NOMO-1 treated with DMSO at 0.1 percent for 48 hours (cell line): ENCODE results near the gene MAP3K1.

Experiments
- DNase-seq: peaks from one replicate; lab custom pipeline; 2025; ENCODE audit not compliant: unreplicated experiment; lab: John Stamatoyannopoulos, UW

MAP3K1 gene

DNA sequence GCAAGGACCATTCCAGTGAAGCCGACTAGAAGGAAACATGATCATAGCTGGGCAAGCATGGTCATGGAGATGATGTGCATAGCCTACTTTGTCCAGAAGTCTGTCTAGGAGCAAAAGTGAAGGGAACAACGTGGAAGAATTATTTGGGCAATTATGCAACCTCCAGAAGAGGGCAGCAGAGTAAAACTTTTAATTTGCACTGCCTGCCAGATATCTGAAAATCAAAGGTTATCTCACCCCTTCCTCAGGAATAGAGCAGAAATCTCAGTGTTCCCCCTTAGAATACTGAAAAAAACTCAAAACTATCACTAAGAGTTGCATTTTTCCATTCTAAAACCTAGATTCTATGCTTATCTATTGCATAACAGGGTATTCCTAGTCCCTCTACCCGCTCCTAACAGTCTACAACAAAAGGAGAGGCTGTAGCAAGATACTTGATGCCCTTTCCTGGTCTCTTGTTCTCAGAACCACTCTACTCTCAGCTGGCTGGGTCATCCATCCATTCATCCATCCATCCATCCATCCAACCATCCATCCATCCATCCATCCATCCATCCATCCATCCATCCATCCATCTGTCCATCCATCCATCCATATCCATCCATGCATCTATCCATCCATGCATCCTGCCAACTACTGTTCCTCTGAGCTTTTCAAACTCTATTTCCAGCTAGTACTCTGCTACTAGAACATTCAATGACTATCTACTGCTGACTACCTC lies 85.7 kb downstream of the MAP3K1 start:
- DNase-seq, result peak; percentile 24

DNA sequence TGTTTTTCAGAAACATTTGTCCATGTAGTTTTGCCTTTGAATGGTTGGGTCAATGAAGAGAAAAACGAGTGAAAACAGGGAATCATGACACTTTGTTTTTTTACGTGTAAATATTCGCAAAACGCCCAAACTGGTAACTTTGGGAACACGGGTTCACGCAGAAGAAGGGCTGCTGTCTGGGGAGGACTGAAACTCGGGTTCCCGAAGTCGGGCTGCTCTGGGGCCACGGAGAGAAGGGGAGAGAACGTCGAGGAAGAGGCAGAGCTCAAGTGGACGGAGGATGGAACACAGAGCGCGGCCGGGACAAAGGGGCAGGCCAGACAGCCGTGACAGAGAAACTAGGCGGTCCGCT lies 93.6 kb downstream of the MAP3K1 start:
- DNase-seq, result no peak

DNA sequence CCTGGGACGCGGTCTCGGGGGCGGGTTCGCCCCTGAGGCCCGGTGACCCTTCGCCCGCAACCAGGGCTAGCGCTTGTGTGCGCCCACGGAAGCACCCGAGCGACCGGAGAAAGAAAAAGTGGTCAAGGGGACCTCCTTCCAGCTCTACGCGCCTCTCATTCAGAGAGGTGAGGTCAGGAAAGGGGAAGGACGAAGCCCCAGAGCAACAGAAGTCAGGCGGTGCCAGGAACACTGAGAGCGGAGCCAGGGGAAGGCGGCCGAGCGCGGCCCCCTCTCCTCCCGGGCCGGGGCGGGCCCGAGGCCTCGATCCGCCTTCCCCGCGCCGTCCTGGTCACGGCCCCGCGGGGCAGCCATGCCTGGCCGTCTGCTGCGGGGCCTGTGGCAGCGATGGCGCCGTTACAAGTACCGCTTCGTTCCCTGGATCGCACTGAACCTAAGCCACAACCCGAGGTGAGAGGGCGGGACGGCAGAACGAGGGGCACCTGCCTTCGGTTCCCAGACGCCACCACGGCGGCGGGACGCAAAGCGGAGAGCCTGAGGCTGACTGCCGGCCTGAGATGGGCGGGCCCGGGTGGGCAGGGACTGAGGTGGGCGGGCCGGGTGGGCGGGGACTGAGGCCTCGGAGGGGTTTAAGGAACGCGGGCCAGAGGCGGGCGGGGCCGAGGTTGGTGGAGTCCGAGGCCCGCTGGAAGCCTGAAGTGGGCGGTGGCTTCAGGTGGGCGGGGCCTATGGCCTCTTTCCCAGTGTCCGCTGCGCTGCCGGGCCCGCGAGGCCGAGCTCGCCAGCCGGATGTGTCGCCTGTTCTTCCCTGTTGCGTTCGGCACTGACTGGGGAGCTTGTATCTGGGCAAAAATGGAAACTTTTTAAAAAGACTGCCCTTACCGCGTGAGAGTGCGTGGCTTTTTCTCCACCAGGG lies 94.2 kb downstream of the MAP3K1 start, which contains the start of gene SETD9:
Gene SETD9 (plus strand): TSS at position 303 of the 916 bp plus-strand sequence. CDS start 50 bp downstream, at position 353.
- peak; percentile 94 for DNase-seq

DNA sequence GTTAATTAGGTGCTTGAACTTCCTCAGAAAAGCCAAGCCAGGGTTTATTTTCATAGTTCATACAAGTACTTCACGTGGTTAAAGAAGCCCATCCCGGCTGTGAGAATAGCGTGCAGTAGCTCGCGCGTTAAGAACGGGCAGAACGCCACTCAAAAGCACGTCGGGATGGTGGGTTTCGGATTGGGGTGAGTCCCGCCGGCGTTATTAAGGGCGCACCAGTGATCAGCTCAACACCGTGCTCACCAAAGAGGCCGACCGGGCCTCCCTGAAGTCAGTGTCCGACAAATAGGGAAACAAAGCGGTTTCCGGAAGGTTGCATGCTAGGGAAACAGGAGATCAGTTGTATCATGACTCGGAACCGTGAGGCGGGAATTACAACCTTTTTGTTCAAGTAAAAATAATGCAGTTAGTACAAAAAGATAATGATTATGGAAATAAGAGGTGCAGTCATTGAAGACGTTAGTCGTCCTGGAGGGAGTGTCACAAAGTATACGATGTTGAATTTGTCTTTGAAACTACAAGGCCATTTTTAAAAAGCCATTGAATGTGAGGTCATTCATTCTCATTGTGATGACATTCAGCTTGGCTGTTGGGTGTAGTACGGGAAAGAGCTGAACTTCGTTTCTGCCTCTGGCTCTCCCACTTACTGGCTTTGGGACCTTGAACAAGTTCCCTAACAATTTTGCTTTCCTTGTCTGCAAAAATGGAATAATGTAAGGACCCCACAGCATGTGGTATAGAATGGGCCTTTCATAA lies 95.0 kb downstream of the MAP3K1 start:
- peak; percentile 68 for DNase-seq

DNA sequence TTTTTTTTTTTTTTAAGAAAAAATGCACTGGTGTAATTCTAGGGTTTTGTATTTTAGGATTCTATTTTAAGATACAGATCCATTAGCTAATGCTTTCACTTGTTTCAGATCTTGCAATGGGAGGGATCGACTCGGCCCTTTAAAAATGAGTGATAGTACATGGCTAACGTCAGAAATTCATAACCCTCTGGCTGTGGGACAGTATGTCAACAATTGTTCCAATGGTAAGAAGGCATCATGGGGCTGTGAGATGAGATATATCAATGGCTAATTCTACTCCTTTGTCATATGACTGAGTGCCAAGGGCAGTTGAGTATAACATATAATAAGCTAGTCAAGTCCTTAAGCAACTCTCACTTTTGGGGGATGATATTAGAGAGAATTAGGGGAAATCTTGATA lies 98.4 kb downstream of the MAP3K1 start:
- no peak for DNase-seq

DNA sequence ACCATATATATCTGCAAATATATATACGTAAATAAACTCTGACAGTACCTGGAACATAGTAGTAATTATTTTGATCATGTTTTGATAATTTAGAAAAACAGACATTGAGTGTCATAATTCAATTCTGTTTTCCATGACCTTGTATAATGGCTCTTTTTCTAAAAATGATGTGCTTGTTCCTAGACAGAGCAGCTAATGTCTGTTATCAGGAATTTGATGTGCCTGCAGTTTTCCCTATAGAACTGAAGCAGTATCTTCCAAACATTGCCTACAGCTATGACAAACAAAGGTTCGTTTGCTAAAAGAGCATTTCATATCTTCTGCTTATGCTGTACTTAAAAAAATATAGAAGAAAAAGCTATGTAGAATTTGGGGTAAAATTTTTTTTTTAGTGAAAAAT lies 99.3 kb downstream of the MAP3K1 start:
- no peak for DNase-seq

DNA sequence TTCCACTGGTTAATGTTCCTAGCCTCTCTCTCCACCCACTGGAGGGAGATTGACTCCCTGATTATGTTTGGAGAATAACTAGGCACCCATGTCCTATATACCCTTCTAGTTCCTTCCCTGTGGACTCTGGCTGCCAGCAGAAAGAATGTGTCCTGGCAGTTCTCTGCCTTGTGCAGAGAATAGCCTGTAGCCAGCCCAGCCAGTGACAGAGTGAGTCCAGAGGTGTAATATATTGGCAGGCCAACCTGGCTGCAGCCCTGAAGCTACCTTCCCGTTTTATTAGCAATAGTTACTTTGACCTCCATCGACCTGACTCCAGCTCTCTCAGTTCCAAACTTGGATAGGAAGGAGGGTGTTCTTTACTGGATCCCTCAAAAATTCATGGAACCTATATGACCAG lies 102.2 kb downstream of the MAP3K1 start:
- no peak for DNase-seq

DNA sequence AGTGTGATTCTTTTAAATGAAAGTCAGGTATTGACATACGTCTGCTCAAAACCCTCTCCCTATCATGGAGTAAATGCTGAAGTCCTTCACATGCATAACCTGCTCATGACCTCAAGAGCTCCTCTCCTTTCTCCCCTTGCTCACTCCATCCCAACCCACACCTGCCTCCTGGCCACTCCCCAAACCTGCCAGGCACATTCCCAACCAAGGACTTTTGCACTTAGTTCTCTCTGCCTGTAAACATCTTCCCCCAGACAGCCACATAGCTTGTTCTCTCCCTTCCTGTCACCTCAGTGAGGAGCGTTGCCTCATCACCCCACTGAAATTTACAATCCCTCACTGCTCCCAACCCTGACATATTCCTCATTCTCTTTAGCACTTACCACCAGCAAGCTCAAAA lies 102.7 kb downstream of the MAP3K1 start:
- no peak for DNase-seq

DNA sequence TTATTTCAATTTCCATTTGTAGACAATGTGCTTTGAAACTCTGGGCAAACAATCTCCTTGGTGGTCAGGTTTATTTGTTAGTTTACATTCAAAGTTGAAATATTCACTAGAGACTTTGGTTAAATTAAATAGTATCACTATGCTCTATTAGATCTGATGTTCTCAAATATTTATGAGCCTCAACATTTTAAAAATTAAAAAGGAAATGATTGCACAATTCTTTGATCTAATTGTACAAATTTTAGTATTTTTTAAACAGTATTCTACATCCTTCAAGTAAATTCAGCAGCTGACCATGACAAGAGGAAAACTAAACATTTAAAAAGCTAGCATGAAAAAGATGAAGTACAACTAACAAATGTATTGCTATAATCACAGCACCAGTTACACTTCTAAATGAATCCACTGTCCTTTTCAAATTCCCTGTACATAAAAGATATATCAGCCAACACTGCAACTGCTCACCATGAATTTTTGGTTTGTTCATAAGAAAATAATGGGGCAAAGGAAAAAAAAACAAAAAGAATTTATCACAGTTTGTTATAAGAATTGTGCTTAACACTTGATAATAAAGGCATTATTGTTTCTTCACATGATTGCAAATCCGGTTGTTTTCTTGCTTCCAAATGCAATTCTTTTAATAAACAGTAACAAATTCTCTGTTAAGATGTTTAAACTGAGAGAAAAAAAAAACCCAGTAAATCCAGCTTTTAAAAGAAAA lies 104.8 kb downstream of the MAP3K1 start:
- no peak for DNase-seq

DNA sequence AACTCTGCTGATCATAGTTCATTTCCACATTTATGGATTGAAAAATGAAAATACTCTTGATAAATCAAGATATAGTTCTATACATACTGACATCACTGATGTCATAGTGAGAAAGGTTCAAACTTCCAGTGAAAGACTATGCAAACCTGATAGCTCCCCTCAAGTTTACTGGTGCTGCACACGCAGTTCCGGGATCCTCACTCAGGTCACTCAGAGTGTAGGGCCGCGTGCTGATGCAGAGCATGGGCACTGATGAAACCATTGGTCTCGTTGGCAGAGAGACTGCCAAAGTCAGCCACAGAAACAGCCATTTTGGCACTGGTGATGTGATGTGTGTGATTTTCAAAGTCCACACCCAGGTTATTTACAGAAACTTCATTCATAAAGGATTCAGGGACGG lies 107.6 kb downstream of the MAP3K1 start:
- no peak for DNase-seq

DNA sequence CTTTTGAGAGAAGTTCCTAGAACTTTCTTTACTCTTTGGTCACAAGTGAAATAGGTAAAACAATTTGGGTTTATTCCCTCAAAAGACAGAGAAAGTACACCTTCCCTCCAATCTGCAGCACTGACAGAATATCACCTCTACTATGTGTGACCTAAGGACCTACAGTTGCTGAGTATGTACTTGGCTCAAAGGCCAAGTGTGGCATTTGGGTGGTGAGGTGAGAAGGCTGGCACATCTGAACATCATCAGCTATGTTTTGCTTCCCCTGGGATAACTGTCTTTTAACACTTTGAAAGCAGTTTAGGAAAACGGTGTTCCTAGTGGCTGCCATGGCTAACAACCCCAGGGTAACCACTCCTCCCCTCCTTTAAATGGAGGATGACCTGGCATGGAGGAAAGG lies 119.0 kb downstream of the MAP3K1 start:
- no peak for DNase-seq

DNA sequence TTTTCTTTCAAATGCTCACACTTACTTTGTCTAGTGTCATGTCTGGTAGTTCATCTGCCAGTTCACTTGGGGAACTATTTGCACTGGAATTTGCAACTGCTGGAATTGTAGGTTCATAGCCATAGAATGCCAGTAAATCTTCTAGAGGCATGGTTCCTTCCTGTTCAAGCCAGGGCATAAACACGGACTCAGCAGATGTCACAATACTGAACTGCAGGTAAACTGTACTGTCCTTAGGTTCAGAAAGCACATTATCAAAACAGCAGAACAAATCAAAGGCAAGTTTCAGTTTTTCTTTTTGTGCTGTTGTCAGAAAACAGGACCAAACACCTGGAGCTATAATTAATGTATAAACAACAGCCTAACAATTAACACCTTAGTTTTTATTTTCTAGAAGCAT lies 123.5 kb downstream of the MAP3K1 start:
- no peak for DNase-seq

DNA sequence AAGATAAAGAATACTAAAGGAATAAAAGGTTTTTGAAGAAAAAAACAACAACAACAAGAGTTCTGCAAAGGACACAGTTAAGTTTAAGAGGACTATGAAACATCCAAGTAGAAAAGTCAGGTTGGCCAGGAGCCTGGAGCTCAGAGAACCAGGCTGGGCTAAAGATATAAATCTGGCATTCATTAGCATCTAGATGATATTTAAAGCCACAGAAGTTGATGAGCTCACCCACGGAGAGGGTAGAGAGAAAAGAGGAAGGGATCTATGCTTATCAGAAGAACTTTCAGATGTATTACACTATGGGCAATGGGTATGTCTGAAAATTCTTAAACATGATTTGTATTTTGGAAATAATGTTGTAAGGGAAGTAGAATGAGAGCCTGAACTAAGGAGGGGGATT lies 126.6 kb downstream of the MAP3K1 start:
- no peak for DNase-seq
